GM12875 (cell line): ENCODE data around the gene SLC29A2.

Experiments used
- H3K4me3 ChIP-seq: one replicate; pipeline ENCODE4 v1.5.1; 2011; ENCODE audit warnings: low read depth, low read length, control low read depth
- CTCF ChIP-seq: IDR thresholded peaks from 2 replicates; pipeline ENCODE4 v1.5.1; 2011; ENCODE audit warnings: low read depth, mild to moderate bottlenecking, control low read depth, inconsistent platforms, low read length, moderate library complexity, borderline replicate concordance; ENCODE audit not compliant: insufficient read depth

Gene SLC29A2

GRCh38 chr11:66338276-66339161 lies 33.0 kb downstream of the SLC29A2 start:
- no peak for TF ChIP-seq CTCF
- H3K4me3 ChIP-seq, result no peak overlapping the region

GRCh38 chr11:66337103-66337899 lies 34.3 kb downstream of the SLC29A2 start:
- H3K4me3 ChIP-seq, result no peak overlapping the region
- TF ChIP-seq CTCF, result no peak

- H3K4me3 ChIP-seq, result no peak within 1 kb of the TSS
- no peak for TF ChIP-seq CTCF
Measured at GRCh38 chr11:66336234-66337102, 35.1 kb downstream of the SLC29A2 start, which contains the start of gene RIN1. Gene RIN1, minus strand, starts transcription at chr11:66336434. Its CDS starts 32 bp downstream, at chr11:66336402.

- H3K4me3 ChIP-seq, result no peak overlapping the region
- no peak for TF ChIP-seq CTCF
Measured at GRCh38 chr11:66335531-66336233, 35.9 kb downstream of the SLC29A2 start.

GRCh38 chr11:66334605-66335442 lies 36.7 kb downstream of the SLC29A2 start:
- no peak for TF ChIP-seq CTCF
- no peak overlapping the region for H3K4me3 ChIP-seq
